ENCODE data around the gene SYTL2. TPM values are rescaled to one million over a fixed set of nuclear protein-coding genes. Genes with fewer than 3 reads are reported as not detected.

The SYTL2 gene
- total RNA-seq, 5 donors from 2014 or later (not counting 1 experiment from before 2014, with no cell fraction given), result 19.8 to 85.4 (median 31.3) TPM

DNA sequence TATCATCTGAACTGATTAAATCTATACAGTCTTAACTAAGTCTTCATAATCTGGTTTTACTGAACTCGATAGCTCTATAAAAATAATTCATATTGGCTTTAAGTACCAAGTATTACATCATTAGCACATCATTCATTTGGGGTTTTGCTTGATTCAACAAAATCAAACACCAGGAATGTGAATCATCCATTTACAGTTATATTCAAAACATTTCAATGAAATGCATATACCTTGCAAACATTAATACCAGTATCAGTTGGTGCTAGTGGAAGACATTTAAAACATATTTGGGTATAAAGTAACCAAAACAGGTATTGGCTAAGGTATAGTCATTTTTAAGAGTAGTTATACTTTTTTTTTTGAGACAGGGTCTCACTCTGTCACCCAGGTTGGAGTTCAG, 112.7 kb downstream of the SYTL2 start:
- POLR2A ChIA-PET, result no interaction called here
- CTCF ChIA-PET, result interaction anchor here (0.5 to 1.3 kb wide), 4 partner anchors 11 to 603 kb away, joined by 3 to 9 read pairs (median 5); partner anchors contain the start of gene CCDC83 (in 1 of the 2)

GRCh38 chr11:85697747-85698146, 113.2 kb downstream of the SYTL2 start:
- no peak overlapping the region for H3K27ac ChIP-seq (ENCODE audit: low read length)
- Mint-ChIP-seq H3K9me3 (no peaks in the 10 kb centered on the region), H3K27ac (peak overlapping the region; percentile 8 to 31), H3K4me1 (peaks cover 22 to 38% (median 33%) of the 10 kb centered on the region in 3 donors), H3K36me3 (peaks cover 24% of the 10 kb centered on the region), H3K27me3 (no peaks in the 10 kb centered on the region), H3K4me3 (no peak overlapping the region)
- H3K27me3 ChIP-seq (replicated peaks in 1 of 2; ENCODE audit: control insufficient read depth in 2 of 2, extremely low read depth in 1 of 2, insufficient read depth in 2 of 2, low read length in 1 of 2), result no peaks in the 10 kb centered on the region
- no CpG with 5 or more reads among the region's 2 CpGs for WGBS (ENCODE audit: insufficient coverage)
- ATAC-seq (replicated peaks in 1 of 4) (no peak), DNase-seq (no peak)
- H3K9me3 ChIP-seq, result no peaks in the 10 kb centered on the region
- H3K4me3 ChIP-seq (ENCODE audit: control insufficient read depth in 1 of 2, extremely low read depth in 1 of 2, low read length in 1 of 2), result no peak overlapping the region
- H3K36me3 ChIP-seq (ENCODE audit: control insufficient read depth in 2 of 2, extremely low read depth in 1 of 2, insufficient read depth in 1 of 2, low read length in 1 of 2), result peaks cover 0 to 2% of the 10 kb centered on the region in 2 donors
- CTCF ChIA-PET, result interaction anchor here in 1 of 2 donors (0.5 to 1.3 kb wide), 3 partner anchors 77 to 603 kb away, joined by 4 to 9 read pairs (median 6); partner anchors contain the start of gene CCDC83
- POLR2A ChIA-PET, result no interaction called here
- peaks cover 4 to 10% of the 10 kb centered on the region in 2 experiments for H3K4me1 ChIP-seq (ENCODE audit: control insufficient read depth in 1 of 2, extremely low read depth in 1 of 2, insufficient read depth in 2 of 2, low read length in 2 of 2)

More for the DNA sequence above, 112.7 kb downstream of the SYTL2 start:
- Histone ChIP-seq H3K27me3 (replicated peaks in 1 of 2; ENCODE audit: control insufficient read depth in 2 of 2, extremely low read depth in 1 of 2, insufficient read depth in 2 of 2, low read length in 1 of 2) (no peaks in the 10 kb centered on the region), H3K9me3 (no peaks in the 10 kb centered on the region), H3K4me3 (ENCODE audit: control insufficient read depth in 1 of 2, extremely low read depth in 1 of 2, low read length in 1 of 2) (no peak overlapping the region), H3K27ac (ENCODE audit: low read length) (no peak overlapping the region), H3K4me1 (ENCODE audit: control insufficient read depth in 1 of 2, extremely low read depth in 1 of 2, insufficient read depth in 2 of 2, low read length in 2 of 2) (peaks cover 4 to 10% of the 10 kb centered on the region in 2 experiments), H3K36me3 (ENCODE audit: control insufficient read depth in 2 of 2, extremely low read depth in 1 of 2, insufficient read depth in 1 of 2, low read length in 1 of 2) (peaks cover 0 to 2% of the 10 kb centered on the region in 2 donors)
- no peak overlapping the region for H3K4me3 Mint-ChIP-seq
- H3K36me3 Mint-ChIP-seq, result peaks cover 25% of the 10 kb centered on the region
- H3K27me3 Mint-ChIP-seq, result no peaks in the 10 kb centered on the region
- no peaks in the 10 kb centered on the region for H3K9me3 Mint-ChIP-seq
- DNase-seq (no peak), ATAC-seq (replicated peaks in 1 of 4) (no peak)
- H3K4me1 Mint-ChIP-seq, result peaks cover 22 to 38% (median 34%) of the 10 kb centered on the region in 3 donors
- no CpG with 5 or more reads among the region's 1 CpG for WGBS (ENCODE audit: insufficient coverage)
- peak overlapping the region in 1 of 2 donors; percentile 76 for H3K27ac Mint-ChIP-seq

DNA sequence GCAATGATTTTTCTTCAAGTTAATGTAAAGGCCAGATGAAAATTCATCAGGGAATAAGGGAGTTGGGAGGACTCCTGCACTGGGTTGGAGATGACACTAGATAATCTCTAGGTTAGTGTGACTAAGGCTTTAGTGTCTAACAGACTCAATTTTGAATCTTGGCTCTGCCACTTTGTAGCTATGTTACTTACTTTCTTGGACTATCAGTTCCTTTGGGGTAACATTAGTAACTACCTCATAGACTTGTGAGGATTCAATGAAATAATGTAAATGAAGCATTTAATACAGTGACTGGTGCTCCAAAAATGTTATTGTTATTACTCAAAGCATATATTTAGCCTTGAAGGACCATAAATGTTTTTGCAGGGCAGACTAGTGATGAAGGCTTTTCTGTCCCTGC, 115.4 kb downstream of the SYTL2 start:
- Mint-ChIP-seq H3K4me3 (no peak overlapping the region), H3K36me3 (peaks cover 25% of the 10 kb centered on the region), H3K4me1 (peaks cover 19 to 33% (median 28%) of the 10 kb centered on the region in 3 donors), H3K27me3 (no peaks in the 10 kb centered on the region), H3K9me3 (no peaks in the 10 kb centered on the region), H3K27ac (no peak overlapping the region)
- Histone ChIP-seq H3K4me3 (ENCODE audit: control insufficient read depth in 1 of 2, extremely low read depth in 1 of 2, low read length in 1 of 2) (no peak overlapping the region), H3K27ac (ENCODE audit: low read length) (no peak overlapping the region), H3K9me3 (no peaks in the 10 kb centered on the region), H3K36me3 (ENCODE audit: control insufficient read depth in 2 of 2, extremely low read depth in 1 of 2, insufficient read depth in 1 of 2, low read length in 1 of 2) (peaks cover 0 to 2% of the 10 kb centered on the region in 2 donors), H3K4me1 (ENCODE audit: control insufficient read depth in 1 of 2, extremely low read depth in 1 of 2, insufficient read depth in 2 of 2, low read length in 2 of 2) (peaks cover 4 to 7% of the 10 kb centered on the region in 2 experiments), H3K27me3 (replicated peaks in 1 of 2; ENCODE audit: control insufficient read depth in 2 of 2, extremely low read depth in 1 of 2, insufficient read depth in 2 of 2, low read length in 1 of 2) (no peaks in the 10 kb centered on the region)
- CTCF ChIA-PET, result interaction anchor here (0.6 to 2.1 kb wide), 12 partner anchors 11 to 506 kb away, joined by 3 to 7 read pairs (median 4); partner anchors contain the start of gene CCDC83 (in 2 of the 2)
- POLR2A ChIA-PET, result interaction anchor here (0.9 to 1.4 kb wide), 2 partner anchors 54 to 128 kb away, joined by 4 to 6 read pairs; no protein-coding TSS in a partner anchor
- DNase-seq, result no peak
- no peak for ATAC-seq (replicated peaks in 1 of 4)

- Histone ChIP-seq H3K27ac (ENCODE audit: low read length) (no peak overlapping the region), H3K9me3 (no peaks in the 10 kb centered on the region), H3K4me1 (ENCODE audit: control insufficient read depth in 1 of 2, extremely low read depth in 1 of 2, insufficient read depth in 2 of 2, low read length in 2 of 2) (peaks cover 0 to 2% of the 10 kb centered on the region in 2 experiments), H3K27me3 (replicated peaks in 1 of 2; ENCODE audit: control insufficient read depth in 2 of 2, extremely low read depth in 1 of 2, insufficient read depth in 2 of 2, low read length in 1 of 2) (no peaks in the 10 kb centered on the region), H3K4me3 (ENCODE audit: control insufficient read depth in 1 of 2, extremely low read depth in 1 of 2, low read length in 1 of 2) (no peak overlapping the region), H3K36me3 (ENCODE audit: control insufficient read depth in 2 of 2, extremely low read depth in 1 of 2, insufficient read depth in 1 of 2, low read length in 1 of 2) (peaks cover 0 to 2% of the 10 kb centered on the region in 2 donors)
- POLR2A ChIA-PET, result interaction anchor here in 1 of 2 donors (0.9 kb wide), 1 partner anchor 129 kb away, joined by 6 read pairs; no protein-coding TSS in a partner anchor
- Mint-ChIP-seq H3K36me3 (peaks cover 26% of the 10 kb centered on the region), H3K9me3 (no peaks in the 10 kb centered on the region), H3K27ac (no peak overlapping the region), H3K4me3 (no peak overlapping the region), H3K4me1 (peaks cover 8 to 22% (median 18%) of the 10 kb centered on the region in 3 donors), H3K27me3 (no peaks in the 10 kb centered on the region)
- CTCF ChIA-PET, result interaction anchor here (0.6 to 2.8 kb wide), 10 partner anchors 13 to 507 kb away, joined by 3 to 13 read pairs (median 4); partner anchors contain the start of gene CCDC83 (in 2 of the 2)
- WGBS (ENCODE audit: insufficient coverage), result 100% methylated on average over 1 of the region's 1 CpG
- ATAC-seq (replicated peaks in 1 of 4) (peak in 1 of 4 experiments; percentile 59), DNase-seq (peak in 18 of 35 experiments; percentile 5 to 67 (median 19))
These were observed 116.5 kb downstream of the SYTL2 start for GRCh38 chr11:85694385-85694980.

GRCh38 chr11:85685820-85686459, 125.0 kb downstream of the SYTL2 start, which contains the start of gene CCDC89:
TSS of gene CCDC89 (minus strand) at chr11:85686195. CDS start at chr11:85686130, 65 bp downstream.
- no peak for ATAC-seq (replicated peaks in 1 of 4)
- CTCF ChIA-PET, result interaction anchor here in 1 of 2 donors (1.0 kb wide), 1 partner anchor 80 kb away, joined by 3 read pairs; no protein-coding TSS in a partner anchor

More at GRCh38 chr11:85685820-85686459, 125.0 kb downstream of the SYTL2 start, which contains the start of gene CCDC89:
- Histone ChIP-seq H3K27ac (ENCODE audit: low read length) (no peak within 1 kb of the TSS), H3K4me3 (ENCODE audit: control insufficient read depth in 1 of 2, extremely low read depth in 1 of 2, low read length in 1 of 2) (no peak within 1 kb of the TSS), H3K27me3 (replicated peaks in 1 of 2; ENCODE audit: control insufficient read depth in 2 of 2, extremely low read depth in 1 of 2, insufficient read depth in 2 of 2, low read length in 1 of 2) (peaks cover 0 to 6% of the 10 kb centered on the region in 2 experiments), H3K36me3 (ENCODE audit: control insufficient read depth in 2 of 2, extremely low read depth in 1 of 2, insufficient read depth in 1 of 2, low read length in 1 of 2) (no peaks in the 10 kb centered on the region), H3K9me3 (no peaks in the 10 kb centered on the region), H3K4me1 (ENCODE audit: control insufficient read depth in 1 of 2, extremely low read depth in 1 of 2, insufficient read depth in 2 of 2, low read length in 2 of 2) (peaks cover 0 to 6% of the 10 kb centered on the region in 2 experiments)
- Mint-ChIP-seq H3K4me1 (peaks cover 8 to 16% (median 14%) of the 10 kb centered on the region in 3 donors), H3K36me3 (peaks cover 5% of the 10 kb centered on the region), H3K9me3 (no peaks in the 10 kb centered on the region), H3K27ac (peak within 1 kb of the TSS in 1 of 2 donors; percentile 55), H3K4me3 (no peak within 1 kb of the TSS), H3K27me3 (peaks cover 0 to 4% of the 10 kb centered on the region in 2 donors)
- WGBS (ENCODE audit: insufficient coverage), result 93% methylated on average over 11 of the region's 13 CpGs
- no peak for DNase-seq
- POLR2A ChIA-PET, result no interaction called here

All from T-cell (primary cell).